Kidney (tissue), 14 donors: ENCODE measurements around the gene DNAH5. TPM values are rescaled to one million over a fixed set of nuclear protein-coding genes. Genes with fewer than 3 reads are reported as not detected.

Experiments
- DNase-seq, 5 donors: peaks; one replicate each; pipeline ENCODE4 v3.0.0-alpha.2; 2013 to 2020
- FAIRE-seq: peaks from 2 replicates; lab custom pipeline; 2012; peaks lifted over from hg19 to GRCh38; lab: Jason Lieb, UNC
- H3K27ac ChIP-seq, 2 donors: one replicate each; pipeline ENCODE4 v1.7.0; 2013; ENCODE audit warnings: low read depth in 2 of 2, low read length in 2 of 2, inconsistent platforms in 1 of 2
- H3K27me3 ChIP-seq: one replicate; pipeline ENCODE4 v1.7.1; 2013; ENCODE audit warnings: low read length, inconsistent platforms; ENCODE audit not compliant: control insufficient read depth, insufficient read depth
- H3K36me3 ChIP-seq, 3 donors: one replicate each; pipeline versions ENCODE4 v1.7.0 to v1.7.1; 2013; ENCODE audit warnings: low read length in 3 of 3, control low read depth in 1 of 3, inconsistent platforms in 1 of 3; ENCODE audit not compliant: insufficient read depth in 3 of 3, control insufficient read depth in 2 of 3
- H3K4me1 ChIP-seq, 3 donors: one replicate each; pipeline versions ENCODE4 v1.7.0 to v1.7.1; 2013; ENCODE audit warnings: low read length in 3 of 3, inconsistent platforms in 1 of 3, low read depth in 1 of 3; ENCODE audit not compliant: control insufficient read depth in 2 of 3, insufficient read depth in 2 of 3
- H3K4me3 ChIP-seq, 3 donors: one replicate each; pipeline versions ENCODE4 v1.7.0 to v1.8.1; 2013; ENCODE audit warnings: low read length in 3 of 3, control low read depth in 1 of 3, inconsistent platforms in 1 of 3
- H3K9ac ChIP-seq, 3 donors: one replicate each; pipeline versions ENCODE4 v1.7.0 to v1.7.1; 2013; ENCODE audit warnings: low read length in 3 of 3, control low read depth in 1 of 3, inconsistent platforms in 1 of 3
- H3K9me3 ChIP-seq, 3 donors: one replicate each; pipeline versions ENCODE4 v1.7.0 to v1.7.1; 2013; ENCODE audit warnings: low read length in 3 of 3, control low read depth in 1 of 3, inconsistent platforms in 1 of 3; ENCODE audit not compliant: control insufficient read depth in 2 of 3, insufficient read depth in 1 of 3
- intact Hi-C: fragments of 100-400 bp; cut with DNase I; formaldehyde crosslinking; loops from one replicate; pipeline ENCODE4 v1.11.1; 2022
- polyA plus RNA-seq: library from polyadenylated mRNA; stranded (reverse); fragments of 350-450 nt; fragmentation: Illumina TruSeq; extraction: RNeasy Lipid Tissue Mini Kit (QIAGEN cat#74804); gene quantifications from one replicate; pipeline ENCODE4 v1.2.3, GENCODE V29; 2014; ENCODE audit warnings: low read depth, low replicate concordance; ENCODE audit not compliant: insufficient read depth
- total RNA-seq: library from RNA; stranded (reverse); fragmentation: NEBNext Ultra II Directional; extraction: Animal tissue kit (Norgen Biotek cat#: 25700); gene quantifications from one replicate; pipeline ENCODE4 v1.2.1, GENCODE V29; 2021
- TF ChIP-seq, protein P1 (sequence below): IDR thresholded peaks from 3 replicates; pipeline ENCODE4 v1.5.1; 2012; ENCODE audit warnings: mild to moderate bottlenecking, moderate library complexity, borderline replicate concordance; ENCODE audit not compliant: insufficient read depth; ENCODE audit errors: extremely low read depth
- donor health status: control.
- donor health status: control.
- donor health status: control.
- donor health status: control.
- donor health status: control.
- donor health status: DM: yes; HTN: yes; CAD: no.
- donor health status: Normal renal cell carcinoma (clear cell type).

DNAH5 gene
- total and polyA plus RNA-seq, 2 donors from 2014 or later, result 0.49 to 16.4 TPM

DNA sequence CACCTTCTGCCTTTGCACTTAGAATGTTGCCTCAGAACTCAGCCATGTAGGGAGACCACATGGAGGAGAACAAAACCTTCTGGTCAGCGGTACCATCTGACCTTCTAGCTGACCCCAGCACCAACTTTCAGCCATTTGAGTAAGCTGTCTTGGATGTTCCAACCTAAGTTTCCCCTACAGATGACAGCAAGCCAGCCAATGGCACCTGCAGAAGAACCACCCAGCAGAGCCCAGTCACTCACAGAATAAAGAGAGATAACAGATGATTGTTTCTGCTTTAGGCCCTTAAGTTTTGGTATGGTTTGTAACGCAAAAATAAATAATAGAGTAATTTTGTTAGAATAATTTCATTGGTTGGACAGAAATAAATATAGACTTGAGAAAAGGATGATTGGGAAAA is 10.4 kb downstream of the DNAH5 start:
- no peak for DNase-seq
- Histone ChIP-seq H3K4me1 (no peaks in the 10 kb centered on the region), H3K4me3 (no peak overlapping the region), H3K9ac (no peak overlapping the region), H3K9me3 (peaks cover 0 to 7% (median 3%) of the 10 kb centered on the region in 3 donors), H3K27me3 (no peaks in the 10 kb centered on the region), H3K36me3 (no peaks in the 10 kb centered on the region), H3K27ac (no peak overlapping the region)
- TF ChIP-seq, protein P1, sequence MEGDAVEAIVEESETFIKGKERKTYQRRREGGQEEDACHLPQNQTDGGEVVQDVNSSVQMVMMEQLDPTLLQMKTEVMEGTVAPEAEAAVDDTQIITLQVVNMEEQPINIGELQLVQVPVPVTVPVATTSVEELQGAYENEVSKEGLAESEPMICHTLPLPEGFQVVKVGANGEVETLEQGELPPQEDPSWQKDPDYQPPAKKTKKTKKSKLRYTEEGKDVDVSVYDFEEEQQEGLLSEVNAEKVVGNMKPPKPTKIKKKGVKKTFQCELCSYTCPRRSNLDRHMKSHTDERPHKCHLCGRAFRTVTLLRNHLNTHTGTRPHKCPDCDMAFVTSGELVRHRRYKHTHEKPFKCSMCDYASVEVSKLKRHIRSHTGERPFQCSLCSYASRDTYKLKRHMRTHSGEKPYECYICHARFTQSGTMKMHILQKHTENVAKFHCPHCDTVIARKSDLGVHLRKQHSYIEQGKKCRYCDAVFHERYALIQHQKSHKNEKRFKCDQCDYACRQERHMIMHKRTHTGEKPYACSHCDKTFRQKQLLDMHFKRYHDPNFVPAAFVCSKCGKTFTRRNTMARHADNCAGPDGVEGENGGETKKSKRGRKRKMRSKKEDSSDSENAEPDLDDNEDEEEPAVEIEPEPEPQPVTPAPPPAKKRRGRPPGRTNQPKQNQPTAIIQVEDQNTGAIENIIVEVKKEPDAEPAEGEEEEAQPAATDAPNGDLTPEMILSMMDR, result no peak
- intact Hi-C loops, result no loop called here
- FAIRE-seq, result no peak

DNA sequence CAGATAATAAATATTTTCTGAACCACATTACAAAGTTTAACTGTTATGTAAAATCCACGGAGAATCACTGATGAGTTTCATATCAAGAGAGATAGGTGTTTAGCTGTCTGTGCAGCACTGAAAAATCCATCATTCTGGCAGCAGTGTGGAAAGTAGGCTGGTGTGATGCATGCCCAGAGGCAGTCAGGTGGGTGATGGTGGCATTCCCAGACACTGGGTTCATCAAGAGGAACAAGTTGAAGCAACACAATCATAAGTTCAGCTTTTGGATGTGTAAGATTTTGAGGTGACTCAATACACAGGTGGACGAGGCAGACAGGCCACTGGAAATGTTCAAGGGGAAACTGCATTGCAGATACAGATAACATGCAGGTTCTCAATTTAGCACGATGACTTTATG is 11.9 kb downstream of the DNAH5 start:
- intact Hi-C loops, result no loop called here
- Histone ChIP-seq H3K4me3 (no peak overlapping the region), H3K4me1 (no peaks in the 10 kb centered on the region), H3K9me3 (peaks cover 0 to 7% (median 3%) of the 10 kb centered on the region in 3 donors), H3K9ac (no peak overlapping the region), H3K27me3 (no peaks in the 10 kb centered on the region), H3K27ac (no peak overlapping the region), H3K36me3 (no peaks in the 10 kb centered on the region)
- DNase-seq (no peak), FAIRE-seq (no peak)
- TF ChIP-seq, protein P1, result no peak

DNA sequence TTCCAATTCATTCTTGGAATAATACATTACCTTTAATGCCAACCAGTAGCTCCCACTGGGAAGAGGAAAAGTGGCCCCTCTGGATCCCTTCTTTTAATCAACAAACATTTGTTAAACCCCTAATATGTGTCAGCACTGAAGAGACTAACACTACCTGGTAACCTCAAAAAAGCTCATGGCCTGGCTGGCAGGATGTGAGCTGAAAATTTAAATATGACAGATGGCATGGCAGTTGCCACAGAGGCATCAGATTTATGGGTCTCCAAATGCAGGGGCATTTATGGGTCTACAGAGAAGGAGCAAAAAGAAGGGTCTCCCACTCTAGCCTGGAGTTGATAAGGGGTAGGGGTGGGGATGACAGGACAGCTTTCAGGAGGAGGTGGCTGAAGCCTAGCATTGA is 12.5 kb downstream of the DNAH5 start:
- Histone ChIP-seq H3K36me3 (no peaks in the 10 kb centered on the region), H3K9ac (no peak overlapping the region), H3K9me3 (peaks cover 0 to 7% (median 3%) of the 10 kb centered on the region in 3 donors), H3K4me3 (no peak overlapping the region), H3K27ac (no peak overlapping the region), H3K27me3 (no peaks in the 10 kb centered on the region), H3K4me1 (no peaks in the 10 kb centered on the region)
- no peak for DNase-seq
- TF ChIP-seq, protein P1, result no peak
- FAIRE-seq, result no peak
- intact Hi-C loops, result no loop called here
